ENCODE measurements around the gene TMEM218.

DNA sequence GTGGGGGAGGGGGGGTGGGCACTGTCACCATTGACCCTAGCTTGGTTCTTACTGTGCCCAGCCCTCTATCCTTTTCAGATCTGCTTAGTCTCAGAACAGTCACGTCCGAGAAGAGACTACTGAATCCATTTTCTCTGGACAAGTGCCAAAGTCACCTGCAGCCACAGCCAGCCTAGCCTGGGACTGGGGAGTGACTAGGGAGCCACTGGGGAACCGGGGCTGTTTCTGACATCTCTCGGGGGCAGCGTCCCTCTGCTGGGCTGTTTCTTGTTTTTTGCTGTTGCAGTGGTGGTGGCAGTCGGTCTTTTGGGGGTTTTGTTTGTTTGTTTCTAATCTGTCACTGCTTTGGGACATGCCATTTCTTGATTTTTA is 39.6 kb downstream of the TMEM218 start:
- no peak for TF ChIP-seq CUX1 (IDR thresholded peaks at IDR 0.05; ENCODE audit: insufficient replicate concordance, low read depth, low read length)
- no peak for TF ChIP-seq CHD2 (IDR thresholded peaks at IDR 0.05; ENCODE audit: borderline replicate concordance, low read depth, low read length)
- TF ChIP-seq REST (IDR thresholded peaks at IDR 0.05; ENCODE audit: low read depth, low read length): no peak
